Gastrocnemius medialis (tissue), 4 donors: ENCODE measurements around the gene TMC8. TPM values are rescaled to one million over a fixed set of nuclear protein-coding genes. Genes with fewer than 3 reads are reported as not detected.
A peak's percentile ranks its signal among the peaks of the same experiment; 100 is the strongest.

Source experiments
- ATAC-seq, 2 donors: fragments of 150-250 bp; one replicate each; pipeline ENCODE4 v1.9.1; 2016
- DNase-seq, 2 donors: peaks; one replicate each; pipeline ENCODE4 v3.0.0-alpha.2; 2019
- H3K27ac ChIP-seq, 4 donors: fragments of 200-600 bp; sonication (generic); 1 replicate in 1 of 4; 2 replicates in 3 of 4; pipeline ENCODE4 v1.5.1; 2016 to 2018; ENCODE audit warnings: mild to moderate bottlenecking in 2 of 4, moderate library complexity in 1 of 4
- H3K27me3 ChIP-seq, 3 donors: fragments of 200-600 bp; sonication (generic) in 2 of 3; 1 replicate in 1 of 3; 2 replicates in 2 of 3; pipeline versions ENCODE4 v1.5.1 to v1.6.0; 2016 to 2019; ENCODE audit warnings: mild to moderate bottlenecking in 1 of 3, moderate library complexity in 1 of 3
- H3K36me3 ChIP-seq, 2 donors: fragments of 200-600 bp; sonication (generic) in 1 of 2; one replicate each; pipeline ENCODE4 v1.5.1; 2017 to 2018
- H3K4me1 ChIP-seq, 2 donors: fragments of 200-600 bp; sonication (generic) in 1 of 2; one replicate each; pipeline ENCODE4 v1.5.1; 2016 to 2017; ENCODE audit warnings: mild to moderate bottlenecking in 2 of 2
- H3K4me3 ChIP-seq, 4 donors: fragments of 200-600 bp; sonication (generic) in 3 of 4; 1 replicate in 1 of 4; 2 replicates in 3 of 4; pipeline ENCODE4 v1.5.1; 2016 to 2019; ENCODE audit warnings: mild to moderate bottlenecking in 2 of 4
- H3K9me3 ChIP-seq, 3 donors: fragments of 200-600 bp; sonication (generic) in 2 of 3; 1 replicate in 1 of 3; 2 replicates in 2 of 3; pipeline ENCODE4 v1.5.1; 2016 to 2019
- CTCF ChIP-seq, 5 experiments: fragments of 450-650 bp in 3 of 5; fragments of 200-600 bp in 2 of 5; sonication (generic) in 2 of 5; IDR thresholded peaks in 4 of 5; conservative IDR thresholded peaks in 1 of 5; 1 replicate in 4 of 5; 2 replicates in 1 of 5; pipeline ENCODE4 v1.5.1; 2016 to 2019; ENCODE audit warnings: antibody characterized with exemption in 5 of 5, mild to moderate bottlenecking in 3 of 5, moderate library complexity in 3 of 5
- POLR2A ChIP-seq, 2 donors: fragments of 450-650 bp; IDR thresholded peaks; one replicate each; pipeline ENCODE4 v1.6.1; 2017; ENCODE audit warnings: antibody characterized with exemption in 2 of 2, mild to moderate bottlenecking in 2 of 2, moderate library complexity in 2 of 2
- in situ Hi-C, 4 donors: fragments of 200-750 bp; cut with MboI; loops; one replicate each; pipeline versions ENCODE4 v1.15.0 to v1.8.0; 2017; ENCODE audit warnings: low sequenced_read_pairs in 4 of 4
- intact Hi-C: fragments of 100-400 bp; cut with DNase I; formaldehyde crosslinking; loops from one replicate; pipeline ENCODE4 v1.15.1; 2023; ENCODE audit warnings: low total_unique reads
- total RNA-seq, 4 donors: library from RNA; depleted of rRNA; stranded (reverse); fragments of >200 nt; gene quantifications; one replicate each; pipeline versions ENCODE4 v1.1.0 to v1.2.3, GENCODE V29; 2016

Gene TMC8
- total RNA-seq, 4 donors from 2014 or later: 0.18 to 1.6 (median 0.65) TPM; not detected in 1

GRCh38 chr17:78175643-78175981, 45.0 kb downstream of the TMC8 start:
- peak overlapping the region; percentile 88 to 96 (median 94) for H3K27ac ChIP-seq
- peak overlapping the region in 1 of 4 donors; percentile 35 for H3K4me3 ChIP-seq
- DNase-seq (no peak), ATAC-seq (no peak)
- H3K9me3 ChIP-seq: no peaks in the 10 kb centered on the region
- no peaks in the 10 kb centered on the region for H3K27me3 ChIP-seq
- no peak for TF ChIP-seq POLR2A (IDR thresholded peaks at IDR 0.05)
- no peak for TF ChIP-seq CTCF (IDR thresholded peaks at IDR 0.05 in 4 of 5, conservative IDR thresholded peaks at IDR 0.05 in 1 of 5)
- peaks cover 68% of the 10 kb centered on the region in 2 donors for H3K4me1 ChIP-seq
- in situ Hi-C loops (loop anchor here in 1 of 4 donors (5.0 kb wide), 1 partner anchor 63 kb away; no protein-coding TSS in a partner anchor), intact Hi-C loops (loop anchor here (5.0 kb wide), 1 partner anchor 77 kb away; no protein-coding TSS in a partner anchor)
- peaks cover 0 to 15% of the 10 kb centered on the region in 2 donors for H3K36me3 ChIP-seq

- Histone ChIP-seq H3K36me3 (peaks cover 0 to 8% of the 10 kb centered on the region in 2 donors), H3K4me1 (peaks cover 58 to 72% of the 10 kb centered on the region in 2 donors), H3K27me3 (no peaks in the 10 kb centered on the region), H3K9me3 (no peaks in the 10 kb centered on the region), H3K27ac (peak overlapping the region in 3 of 4 donors; percentile 92 to 96 (median 95)), H3K4me3 (no peak overlapping the region)
- in situ Hi-C loops: loop anchor here in 1 of 4 donors (5.0 kb wide), 1 partner anchor 64 kb away; no protein-coding TSS in a partner anchor
- DNase-seq (peak in 1 of 2 donors; percentile 65), ATAC-seq (no peak)
- TF ChIP-seq CTCF (IDR thresholded peaks at IDR 0.05 in 4 of 5, conservative IDR thresholded peaks at IDR 0.05 in 1 of 5) (peak; percentile 74 to 91 (median 86)), POLR2A (IDR thresholded peaks at IDR 0.05) (no peak)
- intact Hi-C loops: loop anchor here (1.0 to 5.0 kb wide), 2 partner anchors 64 to 76 kb away; no protein-coding TSS in a partner anchor
Measured at GRCh38 chr17:78176548-78177025, 46.0 kb downstream of the TMC8 start.

- intact Hi-C loops: loop anchor here (5.0 kb wide), 1 partner anchor 73 kb away; no protein-coding TSS in a partner anchor
- no peaks in the 10 kb centered on the region for H3K9me3 ChIP-seq
- DNase-seq (peak; percentile 37 to 75), ATAC-seq (peak; percentile 52 to 65)
- peak overlapping the region; percentile 53 to 77 (median 57) for H3K27ac ChIP-seq
- TF ChIP-seq POLR2A (IDR thresholded peaks at IDR 0.05): peak in 1 of 2 donors; percentile 18
- TF ChIP-seq CTCF (IDR thresholded peaks at IDR 0.05 in 4 of 5, conservative IDR thresholded peaks at IDR 0.05 in 1 of 5): no peak
- no peaks in the 10 kb centered on the region for H3K36me3 ChIP-seq
- no peaks in the 10 kb centered on the region for H3K27me3 ChIP-seq
- no peak overlapping the region for H3K4me3 ChIP-seq
- in situ Hi-C loops: loop anchor here in 1 of 4 donors (5.0 kb wide), 1 partner anchor 67 kb away; no protein-coding TSS in a partner anchor
- peaks cover 30 to 46% of the 10 kb centered on the region in 2 donors for H3K4me1 ChIP-seq
Measured at GRCh38 chr17:78179372-78179771, 48.8 kb downstream of the TMC8 start.

- Histone ChIP-seq H3K27ac (peak overlapping the region; percentile 53 to 77 (median 57)), H3K4me1 (peaks cover 24 to 40% of the 10 kb centered on the region in 2 donors), H3K27me3 (no peaks in the 10 kb centered on the region), H3K36me3 (no peaks in the 10 kb centered on the region), H3K9me3 (no peaks in the 10 kb centered on the region), H3K4me3 (no peak overlapping the region)
- TF ChIP-seq POLR2A (IDR thresholded peaks at IDR 0.05): no peak
- no peak for TF ChIP-seq CTCF (IDR thresholded peaks at IDR 0.05 in 4 of 5, conservative IDR thresholded peaks at IDR 0.05 in 1 of 5)
- DNase-seq (no peak), ATAC-seq (no peak)
- intact Hi-C loops (no loop called here), in situ Hi-C loops (loop anchor here in 1 of 4 donors (10.0 kb wide), 1 partner anchor 65 kb away; no protein-coding TSS in a partner anchor)
Measured at GRCh38 chr17:78180083-78180482, 49.5 kb downstream of the TMC8 start.
